ENCODE results near the gene SYAP1.
"Not testable (repeated sequence)": the region's sequence is repeated elsewhere in the genome, so short reads cannot be mapped to it uniquely, and the experiment has no call there.

SYAP1 gene

GRCh38 chrX:16725072-16725471, 5.7 kb downstream of the SYAP1 start:
- DNase-seq (ENCODE audit: low spot score), result no peak

- DNase-seq (ENCODE audit: low spot score), result not testable (repeated sequence)
These were observed 7.1 kb downstream of the SYAP1 start for GRCh38 chrX:16726347-16726988.

DNA sequence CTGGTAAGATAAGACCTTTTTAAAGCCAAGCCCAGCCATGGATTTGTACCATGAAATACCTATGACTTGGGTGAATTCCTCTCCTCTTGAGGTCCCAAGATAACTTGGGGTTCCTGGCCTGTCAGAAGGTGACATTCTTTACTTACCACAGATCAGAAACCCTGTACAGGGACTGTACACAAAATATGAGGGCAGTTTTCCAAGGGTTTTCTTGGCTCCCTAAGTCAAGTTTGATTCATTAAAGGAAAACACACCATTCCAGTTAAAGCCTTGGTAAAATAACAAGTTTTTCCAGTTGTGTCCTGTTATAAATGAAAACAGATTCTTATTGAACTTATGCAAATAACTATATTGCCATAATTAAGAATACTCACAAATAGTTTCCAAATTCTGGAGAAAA, 8.2 kb downstream of the SYAP1 start:
- no peak for DNase-seq (ENCODE audit: low spot score)

- no peak for DNase-seq (ENCODE audit: low spot score)
These were observed 11.0 kb downstream of the SYAP1 start for GRCh38 chrX:16730450-16730849.

DNA sequence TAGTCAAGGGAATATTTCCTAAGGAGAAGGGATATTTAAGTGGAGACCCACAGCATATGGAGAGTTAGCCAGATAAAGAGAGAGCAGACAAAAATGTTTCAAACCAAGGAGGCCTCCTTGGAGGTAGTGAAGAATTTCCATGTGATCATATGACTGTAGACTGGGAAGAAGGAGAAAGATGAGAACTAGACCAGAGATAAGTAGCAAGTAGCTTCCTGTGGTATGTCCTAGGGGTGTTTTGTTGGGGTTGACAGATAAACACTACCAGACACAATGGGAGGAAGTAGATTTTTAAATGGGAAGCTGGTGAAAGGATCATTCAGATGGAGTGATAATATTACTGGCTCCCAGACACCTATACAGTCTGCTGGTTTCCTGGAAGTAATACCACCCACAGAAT, 13.6 kb downstream of the SYAP1 start:
- no peak for DNase-seq (ENCODE audit: low spot score)

DNA sequence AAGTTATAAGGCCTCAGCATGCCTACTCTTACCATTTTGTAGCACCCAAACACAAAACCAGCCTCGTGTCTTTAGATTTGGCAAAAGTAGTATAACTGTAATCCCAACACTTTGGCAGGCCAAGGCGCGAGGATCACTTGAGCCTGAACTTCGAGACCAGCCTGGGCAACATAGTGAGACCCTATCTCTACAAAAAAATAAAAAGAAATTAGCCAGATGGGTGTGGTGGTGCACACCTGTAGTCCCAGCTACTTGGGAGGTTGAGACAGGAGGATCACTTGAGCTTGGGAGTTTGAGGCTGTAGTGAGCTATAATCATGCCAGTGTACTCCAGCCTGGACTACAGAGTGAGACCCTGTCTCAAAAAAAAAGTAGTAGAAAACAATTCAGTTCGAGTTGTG, 17.6 kb downstream of the SYAP1 start:
- DNase-seq (ENCODE audit: low spot score), result no peak

- no peak for DNase-seq (ENCODE audit: low spot score)
These were observed 20.2 kb downstream of the SYAP1 start for GRCh38 chrX:16739574-16739973.

DNA sequence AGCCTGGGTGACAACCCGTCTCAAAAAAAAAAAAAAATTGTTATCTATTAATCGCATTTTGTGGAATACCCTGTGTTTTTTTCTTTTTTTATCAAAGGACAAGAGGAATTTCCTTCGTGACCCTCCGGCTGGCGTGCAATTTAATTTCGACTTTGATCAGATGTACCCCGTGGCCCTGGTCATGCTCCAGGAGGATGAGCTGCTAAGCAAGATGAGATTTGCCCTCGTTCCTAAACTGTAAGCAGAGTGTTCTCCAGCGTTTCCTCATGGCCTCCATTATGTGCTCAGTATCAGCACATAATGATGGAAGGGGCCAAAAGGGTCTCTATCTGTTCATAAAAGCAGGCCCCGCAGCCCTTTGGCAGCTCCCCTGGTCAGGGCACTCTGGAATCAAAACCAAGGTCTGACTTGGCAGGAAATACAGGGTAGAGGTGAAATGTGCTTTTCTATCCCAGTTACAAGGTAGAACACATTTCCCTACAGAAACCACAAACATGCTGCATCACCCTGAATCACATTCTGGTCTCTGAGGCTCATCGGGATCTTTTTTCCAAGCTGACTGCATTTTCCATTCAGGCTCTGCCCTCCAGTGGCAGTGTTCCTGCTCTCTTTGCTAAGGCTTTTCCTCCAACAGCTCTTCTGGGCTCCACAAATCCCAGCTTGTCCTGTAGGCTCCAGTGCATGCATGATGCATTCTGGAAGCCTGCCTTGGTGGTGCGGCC, 24.4 kb downstream of the SYAP1 start:
- no peak for DNase-seq (ENCODE audit: low spot score)

- no peak for DNase-seq (ENCODE audit: low spot score)
These were observed 25.7 kb downstream of the SYAP1 start for GRCh38 chrX:16745102-16745501.

- DNase-seq (ENCODE audit: low spot score), result no peak
These were observed 26.2 kb downstream of the SYAP1 start for GRCh38 chrX:16745659-16746058.

DNA sequence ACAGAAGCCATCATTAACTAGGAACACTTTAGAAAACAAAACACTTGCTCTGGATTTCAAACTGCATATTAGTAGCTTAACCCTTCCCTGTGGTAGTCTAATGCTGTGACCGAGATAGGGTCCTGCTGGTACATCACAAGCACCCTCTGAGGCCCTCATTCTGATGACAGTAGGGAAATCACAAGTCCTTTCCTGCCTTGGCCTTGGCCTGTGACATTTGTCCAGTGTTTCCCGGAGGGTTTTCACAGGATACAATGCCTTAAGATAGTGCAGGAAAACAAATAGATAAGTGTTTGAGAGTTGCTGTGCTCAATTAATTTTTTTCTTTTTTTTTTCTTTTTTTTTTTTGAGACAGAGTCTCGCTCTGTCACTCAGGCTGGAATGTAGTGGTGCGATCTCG, 29.0 kb downstream of the SYAP1 start:
- DNase-seq (ENCODE audit: low spot score), result no peak

- DNase-seq (ENCODE audit: low spot score), result no peak
These were observed 30.7 kb downstream of the SYAP1 start for GRCh38 chrX:16750136-16750535.

- no peak for DNase-seq (ENCODE audit: low spot score)
These were observed 34.6 kb downstream of the SYAP1 start for GRCh38 chrX:16754019-16754418.

GRCh38 chrX:16756724-16757123, 37.3 kb downstream of the SYAP1 start:
- no peak for DNase-seq (ENCODE audit: low spot score)

- DNase-seq (ENCODE audit: low spot score), result not testable (repeated sequence)
These were observed 42.1 kb downstream of the SYAP1 start for GRCh38 chrX:16761500-16761899.

DNA sequence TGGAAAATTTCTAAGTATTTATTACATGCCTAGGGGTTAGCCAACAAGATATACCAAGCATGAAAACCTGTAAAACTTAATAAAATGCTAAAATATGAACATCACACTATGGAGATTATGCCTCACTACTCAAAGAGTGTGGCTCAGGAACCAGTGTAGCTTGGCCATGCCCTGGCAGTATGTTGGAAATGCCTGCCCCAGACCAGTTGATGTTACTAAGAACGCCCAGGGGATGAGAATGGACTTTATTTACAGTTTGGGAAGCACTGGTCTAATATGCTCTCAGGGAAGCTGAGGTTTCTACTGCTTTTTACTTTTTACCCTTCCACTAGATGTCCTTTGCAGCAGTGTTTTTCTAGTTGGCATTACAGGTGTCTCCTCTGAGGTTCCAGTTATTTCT, 43.2 kb downstream of the SYAP1 start:
- no peak for DNase-seq (ENCODE audit: low spot score)

DNA sequence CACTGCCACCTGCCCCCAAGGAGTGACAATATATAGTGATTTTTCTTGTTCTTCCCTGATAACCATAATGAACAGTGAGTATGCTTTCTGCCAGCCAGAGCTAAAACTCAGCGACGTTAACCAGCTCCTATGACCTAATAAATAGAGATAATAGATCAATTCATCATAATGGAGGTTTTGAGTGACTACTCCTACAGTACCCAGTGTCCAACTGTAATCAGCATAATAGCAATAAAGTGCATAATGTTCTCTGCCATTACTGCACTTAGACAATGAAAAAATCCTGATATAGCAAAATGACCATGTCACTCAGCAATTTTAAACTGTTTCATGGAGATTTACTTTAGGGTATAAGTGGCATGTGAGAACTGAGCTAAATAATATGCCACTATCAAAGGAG, 46.2 kb downstream of the SYAP1 start:
- DNase-seq (ENCODE audit: low spot score), result no peak

DNA sequence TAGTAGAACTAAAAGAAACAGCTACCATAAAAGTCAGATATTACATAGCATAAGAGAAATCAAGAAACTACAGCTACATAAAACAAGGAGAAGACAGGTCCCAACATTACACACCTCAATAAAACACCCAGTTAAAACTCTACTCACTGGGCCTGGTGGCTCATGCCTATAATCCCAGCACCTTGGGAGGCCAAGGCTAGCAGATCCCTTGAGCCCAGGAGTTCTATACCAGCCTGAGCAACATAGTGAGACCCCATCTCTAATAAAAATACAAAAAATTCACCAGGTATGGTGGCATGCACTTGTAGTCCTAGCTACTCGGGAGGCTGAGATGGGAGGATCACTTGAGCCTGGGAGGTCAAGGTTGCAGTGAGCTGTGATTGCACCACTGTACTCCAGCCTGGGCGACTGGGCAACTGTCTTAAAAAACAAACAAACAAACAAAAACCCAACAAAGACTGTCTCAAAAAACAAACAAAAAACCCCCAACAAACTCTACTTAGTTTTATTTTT, 51.6 kb downstream of the SYAP1 start:
- DNase-seq (ENCODE audit: low spot score), result no peak

GRCh38 chrX:16771483-16772398, 52.3 kb downstream of the SYAP1 start:
- peak; percentile 15 for DNase-seq (ENCODE audit: low spot score)

- no peak for DNase-seq (ENCODE audit: low spot score)
These were observed 53.0 kb downstream of the SYAP1 start for GRCh38 chrX:16772460-16772859.

GRCh38 chrX:16774746-16775145, 55.3 kb downstream of the SYAP1 start:
- no peak for DNase-seq (ENCODE audit: low spot score)

DNA sequence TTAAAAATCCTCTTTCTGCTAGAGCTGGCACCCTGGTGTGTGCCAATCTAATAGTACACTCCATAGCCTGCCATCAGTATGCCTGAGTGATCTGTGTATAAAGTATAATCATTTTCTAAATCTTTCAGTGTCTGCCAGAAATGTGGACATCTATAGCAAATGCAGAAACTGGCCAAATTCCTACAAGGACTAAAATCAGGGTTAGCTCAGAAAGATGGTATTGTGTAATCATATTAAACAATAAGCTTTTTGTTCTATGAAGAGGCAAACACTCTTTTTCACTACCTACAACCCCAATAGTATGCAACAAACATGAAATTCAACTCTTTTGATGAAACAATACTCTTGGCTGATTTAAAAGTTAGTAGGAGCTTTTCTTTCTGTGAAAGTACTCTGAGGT, 59.1 kb downstream of the SYAP1 start:
- DNase-seq (ENCODE audit: low spot score), result no peak

GRCh38 chrX:16778993-16779392, 59.6 kb downstream of the SYAP1 start:
- DNase-seq (ENCODE audit: low spot score), result no peak

Measured in hematopoietic multipotent progenitor cell treated with erythropoietin and hydrocortisone succinate and interleukin-3 and kit ligand, for 15 days (in vitro differentiated cells).